NCI-H2171 treated with DMSO at 0.1 percent for 48 hours (cell line): ENCODE results near the gene ZBTB1.
"Not testable (repeated sequence)": the region's sequence is repeated elsewhere in the genome, so short reads cannot be mapped to it uniquely, and the experiment has no call there.

Source experiments
- DNase-seq: peaks from one replicate; lab custom pipeline; 2025; lab: John Stamatoyannopoulos, UW

Gene ZBTB1

DNA sequence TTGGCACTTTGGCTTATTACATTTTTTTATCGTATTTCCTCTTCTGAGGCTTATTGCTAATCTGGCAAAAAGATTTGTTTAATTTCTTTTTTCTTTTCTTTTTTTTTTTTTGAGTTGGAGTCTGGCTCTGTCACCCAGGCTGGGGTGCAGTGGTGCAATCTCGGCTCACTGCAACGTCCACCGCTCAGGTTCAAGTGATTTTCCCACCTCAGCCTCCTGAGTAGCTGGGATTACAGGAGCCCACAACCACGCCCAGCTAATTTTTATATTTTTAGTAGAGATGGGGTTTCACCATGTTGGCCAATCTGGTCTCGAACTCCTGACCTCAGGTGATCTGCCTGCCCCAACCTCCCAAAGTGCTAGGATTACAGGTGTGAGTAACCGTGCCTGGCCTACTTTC, 65.1 kb downstream of the ZBTB1 start:
- not testable (repeated sequence) for DNase-seq

GRCh38 chr14:64572386-64573104, 68.0 kb downstream of the ZBTB1 start:
- no peak for DNase-seq

GRCh38 chr14:64573109-64573508, 68.5 kb downstream of the ZBTB1 start:
- DNase-seq, result no peak
